ENCODE results near the gene NRIP1. TPM values are rescaled to one million over a fixed set of nuclear protein-coding genes. Genes with fewer than 3 reads are reported as not detected.

NRIP1 gene
- total RNA-seq, 1 experiment from 2014 or later, result 10.3 TPM

DNA sequence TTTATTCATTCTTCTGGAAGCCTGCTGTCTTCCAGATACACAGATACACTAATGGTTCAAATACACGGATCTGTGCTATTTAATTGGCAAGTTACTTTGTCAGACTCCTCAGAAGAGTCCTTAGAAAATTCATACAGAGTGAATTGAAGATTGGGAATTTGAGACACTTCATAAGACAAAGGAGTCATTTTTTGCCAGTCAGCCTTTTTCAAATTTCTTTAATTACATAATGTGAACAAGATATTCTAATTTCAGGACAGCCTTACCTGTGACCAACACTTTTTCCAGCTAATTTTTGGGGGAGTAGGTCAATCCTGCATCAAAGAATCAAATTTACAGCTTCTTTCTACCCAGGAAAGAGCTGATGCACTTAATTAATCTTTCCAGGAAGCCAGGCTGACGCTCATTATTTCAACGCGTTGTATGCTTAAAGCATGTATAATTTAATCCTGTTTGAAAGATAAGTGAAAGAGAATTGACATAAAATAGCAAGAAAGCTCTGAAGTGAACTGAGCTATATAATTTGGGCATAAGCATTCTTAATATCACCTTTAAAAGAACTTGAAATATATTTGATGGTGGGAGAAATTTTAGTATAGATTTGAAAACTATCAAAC, 12.8 kb upstream of the NRIP1 start:
- no peak for ATAC-seq
- no peaks in the 10 kb centered on the region for H3K27me3 Mint-ChIP-seq (ENCODE audit: low read depth)
- no peaks in the 10 kb centered on the region for H3K9me3 Mint-ChIP-seq
- TF ChIP-seq, protein P1, sequence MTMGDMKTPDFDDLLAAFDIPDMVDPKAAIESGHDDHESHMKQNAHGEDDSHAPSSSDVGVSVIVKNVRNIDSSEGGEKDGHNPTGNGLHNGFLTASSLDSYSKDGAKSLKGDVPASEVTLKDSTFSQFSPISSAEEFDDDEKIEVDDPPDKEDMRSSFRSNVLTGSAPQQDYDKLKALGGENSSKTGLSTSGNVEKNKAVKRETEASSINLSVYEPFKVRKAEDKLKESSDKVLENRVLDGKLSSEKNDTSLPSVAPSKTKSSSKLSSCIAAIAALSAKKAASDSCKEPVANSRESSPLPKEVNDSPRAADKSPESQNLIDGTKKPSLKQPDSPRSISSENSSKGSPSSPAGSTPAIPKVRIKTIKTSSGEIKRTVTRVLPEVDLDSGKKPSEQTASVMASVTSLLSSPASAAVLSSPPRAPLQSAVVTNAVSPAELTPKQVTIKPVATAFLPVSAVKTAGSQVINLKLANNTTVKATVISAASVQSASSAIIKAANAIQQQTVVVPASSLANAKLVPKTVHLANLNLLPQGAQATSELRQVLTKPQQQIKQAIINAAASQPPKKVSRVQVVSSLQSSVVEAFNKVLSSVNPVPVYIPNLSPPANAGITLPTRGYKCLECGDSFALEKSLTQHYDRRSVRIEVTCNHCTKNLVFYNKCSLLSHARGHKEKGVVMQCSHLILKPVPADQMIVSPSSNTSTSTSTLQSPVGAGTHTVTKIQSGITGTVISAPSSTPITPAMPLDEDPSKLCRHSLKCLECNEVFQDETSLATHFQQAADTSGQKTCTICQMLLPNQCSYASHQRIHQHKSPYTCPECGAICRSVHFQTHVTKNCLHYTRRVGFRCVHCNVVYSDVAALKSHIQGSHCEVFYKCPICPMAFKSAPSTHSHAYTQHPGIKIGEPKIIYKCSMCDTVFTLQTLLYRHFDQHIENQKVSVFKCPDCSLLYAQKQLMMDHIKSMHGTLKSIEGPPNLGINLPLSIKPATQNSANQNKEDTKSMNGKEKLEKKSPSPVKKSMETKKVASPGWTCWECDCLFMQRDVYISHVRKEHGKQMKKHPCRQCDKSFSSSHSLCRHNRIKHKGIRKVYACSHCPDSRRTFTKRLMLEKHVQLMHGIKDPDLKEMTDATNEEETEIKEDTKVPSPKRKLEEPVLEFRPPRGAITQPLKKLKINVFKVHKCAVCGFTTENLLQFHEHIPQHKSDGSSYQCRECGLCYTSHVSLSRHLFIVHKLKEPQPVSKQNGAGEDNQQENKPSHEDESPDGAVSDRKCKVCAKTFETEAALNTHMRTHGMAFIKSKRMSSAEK (CRISPR knock-in tag; IDR thresholded peaks at IDR 0.05; ENCODE audit: borderline replicate concordance), result no peak
- TF ChIP-seq FOXK1 (CRISPR knock-in tag; IDR thresholded peaks at IDR 0.05) (no peak), ZNF219 (CRISPR knock-in tag; IDR thresholded peaks at IDR 0.05; ENCODE audit: borderline replicate concordance) (no peak), TEAD4 (CRISPR knock-in tag; IDR thresholded peaks at IDR 0.05) (no peak), ZNF671 (CRISPR knock-in tag; IDR thresholded peaks at IDR 0.05) (no peak), SOX15 (CRISPR knock-in tag; IDR thresholded peaks at IDR 0.05) (no peak), CREB1 (CRISPR knock-in tag; IDR thresholded peaks at IDR 0.05) (no peak), MYBL2 (CRISPR knock-in tag; IDR thresholded peaks at IDR 0.05) (no peak), SP1 (CRISPR knock-in tag; conservative IDR thresholded peaks at IDR 0.05) (no peak)
- TF ChIP-seq, protein P2, sequence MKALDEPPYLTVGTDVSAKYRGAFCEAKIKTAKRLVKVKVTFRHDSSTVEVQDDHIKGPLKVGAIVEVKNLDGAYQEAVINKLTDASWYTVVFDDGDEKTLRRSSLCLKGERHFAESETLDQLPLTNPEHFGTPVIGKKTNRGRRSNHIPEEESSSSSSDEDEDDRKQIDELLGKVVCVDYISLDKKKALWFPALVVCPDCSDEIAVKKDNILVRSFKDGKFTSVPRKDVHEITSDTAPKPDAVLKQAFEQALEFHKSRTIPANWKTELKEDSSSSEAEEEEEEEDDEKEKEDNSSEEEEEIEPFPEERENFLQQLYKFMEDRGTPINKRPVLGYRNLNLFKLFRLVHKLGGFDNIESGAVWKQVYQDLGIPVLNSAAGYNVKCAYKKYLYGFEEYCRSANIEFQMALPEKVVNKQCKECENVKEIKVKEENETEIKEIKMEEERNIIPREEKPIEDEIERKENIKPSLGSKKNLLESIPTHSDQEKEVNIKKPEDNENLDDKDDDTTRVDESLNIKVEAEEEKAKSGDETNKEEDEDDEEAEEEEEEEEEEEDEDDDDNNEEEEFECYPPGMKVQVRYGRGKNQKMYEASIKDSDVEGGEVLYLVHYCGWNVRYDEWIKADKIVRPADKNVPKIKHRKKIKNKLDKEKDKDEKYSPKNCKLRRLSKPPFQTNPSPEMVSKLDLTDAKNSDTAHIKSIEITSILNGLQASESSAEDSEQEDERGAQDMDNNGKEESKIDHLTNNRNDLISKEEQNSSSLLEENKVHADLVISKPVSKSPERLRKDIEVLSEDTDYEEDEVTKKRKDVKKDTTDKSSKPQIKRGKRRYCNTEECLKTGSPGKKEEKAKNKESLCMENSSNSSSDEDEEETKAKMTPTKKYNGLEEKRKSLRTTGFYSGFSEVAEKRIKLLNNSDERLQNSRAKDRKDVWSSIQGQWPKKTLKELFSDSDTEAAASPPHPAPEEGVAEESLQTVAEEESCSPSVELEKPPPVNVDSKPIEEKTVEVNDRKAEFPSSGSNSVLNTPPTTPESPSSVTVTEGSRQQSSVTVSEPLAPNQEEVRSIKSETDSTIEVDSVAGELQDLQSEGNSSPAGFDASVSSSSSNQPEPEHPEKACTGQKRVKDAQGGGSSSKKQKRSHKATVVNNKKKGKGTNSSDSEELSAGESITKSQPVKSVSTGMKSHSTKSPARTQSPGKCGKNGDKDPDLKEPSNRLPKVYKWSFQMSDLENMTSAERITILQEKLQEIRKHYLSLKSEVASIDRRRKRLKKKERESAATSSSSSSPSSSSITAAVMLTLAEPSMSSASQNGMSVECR (CRISPR knock-in tag; IDR thresholded peaks at IDR 0.05; ENCODE audit: borderline replicate concordance), result no peak
- TF ChIP-seq, protein P3, sequence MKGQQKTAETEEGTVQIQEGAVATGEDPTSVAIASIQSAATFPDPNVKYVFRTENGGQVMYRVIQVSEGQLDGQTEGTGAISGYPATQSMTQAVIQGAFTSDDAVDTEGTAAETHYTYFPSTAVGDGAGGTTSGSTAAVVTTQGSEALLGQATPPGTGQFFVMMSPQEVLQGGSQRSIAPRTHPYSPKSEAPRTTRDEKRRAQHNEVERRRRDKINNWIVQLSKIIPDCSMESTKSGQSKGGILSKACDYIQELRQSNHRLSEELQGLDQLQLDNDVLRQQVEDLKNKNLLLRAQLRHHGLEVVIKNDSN (CRISPR knock-in tag; IDR thresholded peaks at IDR 0.05), result no peak
- TF ChIP-seq, protein P4, sequence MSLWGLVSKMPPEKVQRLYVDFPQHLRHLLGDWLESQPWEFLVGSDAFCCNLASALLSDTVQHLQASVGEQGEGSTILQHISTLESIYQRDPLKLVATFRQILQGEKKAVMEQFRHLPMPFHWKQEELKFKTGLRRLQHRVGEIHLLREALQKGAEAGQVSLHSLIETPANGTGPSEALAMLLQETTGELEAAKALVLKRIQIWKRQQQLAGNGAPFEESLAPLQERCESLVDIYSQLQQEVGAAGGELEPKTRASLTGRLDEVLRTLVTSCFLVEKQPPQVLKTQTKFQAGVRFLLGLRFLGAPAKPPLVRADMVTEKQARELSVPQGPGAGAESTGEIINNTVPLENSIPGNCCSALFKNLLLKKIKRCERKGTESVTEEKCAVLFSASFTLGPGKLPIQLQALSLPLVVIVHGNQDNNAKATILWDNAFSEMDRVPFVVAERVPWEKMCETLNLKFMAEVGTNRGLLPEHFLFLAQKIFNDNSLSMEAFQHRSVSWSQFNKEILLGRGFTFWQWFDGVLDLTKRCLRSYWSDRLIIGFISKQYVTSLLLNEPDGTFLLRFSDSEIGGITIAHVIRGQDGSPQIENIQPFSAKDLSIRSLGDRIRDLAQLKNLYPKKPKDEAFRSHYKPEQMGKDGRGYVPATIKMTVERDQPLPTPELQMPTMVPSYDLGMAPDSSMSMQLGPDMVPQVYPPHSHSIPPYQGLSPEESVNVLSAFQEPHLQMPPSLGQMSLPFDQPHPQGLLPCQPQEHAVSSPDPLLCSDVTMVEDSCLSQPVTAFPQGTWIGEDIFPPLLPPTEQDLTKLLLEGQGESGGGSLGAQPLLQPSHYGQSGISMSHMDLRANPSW (CRISPR knock-in tag; conservative IDR thresholded peaks at IDR 0.05; ENCODE audit: low read depth), result no peak
- POLR2A ChIA-PET, result no interaction called here
- no peak for DNase-seq (ENCODE audit: low spot score)
- no peaks in the 10 kb centered on the region for H3K4me1 Mint-ChIP-seq
- no peak overlapping the region for H3K4me3 Mint-ChIP-seq
- CTCF ChIA-PET, result no interaction called here
- H3K36me3 Mint-ChIP-seq, result no peaks in the 10 kb centered on the region
- H3K27ac Mint-ChIP-seq, result no peak overlapping the region

DNA sequence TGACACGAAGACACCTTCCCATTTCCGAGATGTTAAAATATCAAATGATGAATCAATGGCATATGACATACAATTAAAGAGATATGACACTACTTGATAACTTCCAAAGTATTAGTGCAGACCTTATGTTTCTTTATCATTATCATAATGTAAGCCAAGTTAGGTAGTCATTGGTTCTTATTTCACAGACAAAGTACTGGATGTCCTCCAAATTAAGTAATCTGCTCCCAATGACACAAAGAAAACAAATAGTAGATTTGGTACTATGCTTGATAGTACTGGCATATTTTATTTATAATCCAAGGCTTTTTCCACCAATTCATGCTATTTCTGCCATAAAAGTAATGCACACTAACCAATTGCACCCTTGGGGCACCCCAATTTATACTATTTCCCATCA, 11.9 kb upstream of the NRIP1 start:
- ChIA-PET POLR2A (no interaction called here), CTCF (no interaction called here)
- no peaks in the 10 kb centered on the region for H3K4me1 Mint-ChIP-seq
- no peaks in the 10 kb centered on the region for H3K27me3 Mint-ChIP-seq (ENCODE audit: low read depth)
- ATAC-seq (no peak), DNase-seq (ENCODE audit: low spot score) (no peak)
- no peak overlapping the region for H3K27ac Mint-ChIP-seq
- H3K9me3 Mint-ChIP-seq, result no peaks in the 10 kb centered on the region
- no peak overlapping the region for H3K4me3 Mint-ChIP-seq
- H3K36me3 Mint-ChIP-seq, result no peaks in the 10 kb centered on the region
- TF ChIP-seq ZNF317 (CRISPR knock-in tag; IDR thresholded peaks at IDR 0.05; ENCODE audit: borderline replicate concordance, low read depth) (no peak), KAT7 (CRISPR knock-in tag; IDR thresholded peaks at IDR 0.05; ENCODE audit: borderline replicate concordance) (no peak), ZNF671 (CRISPR knock-in tag; IDR thresholded peaks at IDR 0.05) (no peak), ZNF138 (CRISPR knock-in tag; conservative IDR thresholded peaks at IDR 0.05) (no peak)
- TF ChIP-seq, protein P5, sequence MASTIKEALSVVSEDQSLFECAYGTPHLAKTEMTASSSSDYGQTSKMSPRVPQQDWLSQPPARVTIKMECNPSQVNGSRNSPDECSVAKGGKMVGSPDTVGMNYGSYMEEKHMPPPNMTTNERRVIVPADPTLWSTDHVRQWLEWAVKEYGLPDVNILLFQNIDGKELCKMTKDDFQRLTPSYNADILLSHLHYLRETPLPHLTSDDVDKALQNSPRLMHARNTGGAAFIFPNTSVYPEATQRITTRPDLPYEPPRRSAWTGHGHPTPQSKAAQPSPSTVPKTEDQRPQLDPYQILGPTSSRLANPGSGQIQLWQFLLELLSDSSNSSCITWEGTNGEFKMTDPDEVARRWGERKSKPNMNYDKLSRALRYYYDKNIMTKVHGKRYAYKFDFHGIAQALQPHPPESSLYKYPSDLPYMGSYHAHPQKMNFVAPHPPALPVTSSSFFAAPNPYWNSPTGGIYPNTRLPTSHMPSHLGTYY (CRISPR knock-in tag; IDR thresholded peaks at IDR 0.05), result no peak
- TF ChIP-seq, protein P6, sequence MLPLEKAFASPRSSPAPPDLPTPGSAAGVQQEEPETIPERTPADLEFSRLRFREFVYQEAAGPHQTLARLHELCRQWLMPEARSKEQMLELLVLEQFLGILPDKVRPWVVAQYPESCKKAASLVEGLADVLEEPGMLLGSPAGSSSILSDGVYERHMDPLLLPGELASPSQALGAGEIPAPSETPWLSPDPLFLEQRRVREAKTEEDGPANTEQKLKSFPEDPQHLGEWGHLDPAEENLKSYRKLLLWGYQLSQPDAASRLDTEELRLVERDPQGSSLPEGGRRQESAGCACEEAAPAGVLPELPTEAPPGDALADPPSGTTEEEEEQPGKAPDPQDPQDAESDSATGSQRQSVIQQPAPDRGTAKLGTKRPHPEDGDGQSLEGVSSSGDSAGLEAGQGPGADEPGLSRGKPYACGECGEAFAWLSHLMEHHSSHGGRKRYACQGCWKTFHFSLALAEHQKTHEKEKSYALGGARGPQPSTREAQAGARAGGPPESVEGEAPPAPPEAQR (CRISPR knock-in tag; IDR thresholded peaks at IDR 0.05), result no peak
- TF ChIP-seq, protein P7, sequence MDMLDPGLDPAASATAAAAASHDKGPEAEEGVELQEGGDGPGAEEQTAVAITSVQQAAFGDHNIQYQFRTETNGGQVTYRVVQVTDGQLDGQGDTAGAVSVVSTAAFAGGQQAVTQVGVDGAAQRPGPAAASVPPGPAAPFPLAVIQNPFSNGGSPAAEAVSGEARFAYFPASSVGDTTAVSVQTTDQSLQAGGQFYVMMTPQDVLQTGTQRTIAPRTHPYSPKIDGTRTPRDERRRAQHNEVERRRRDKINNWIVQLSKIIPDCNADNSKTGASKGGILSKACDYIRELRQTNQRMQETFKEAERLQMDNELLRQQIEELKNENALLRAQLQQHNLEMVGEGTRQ (CRISPR knock-in tag; IDR thresholded peaks at IDR 0.05), result no peak
